BLaER1 treated with 17β-estradiol and CSF1 and Interleukin-3, amounts not matched to agents 10 nM and 100 nM (cell line): ENCODE results near the gene SDHAF1.

Source experiments
- H3K27ac ChIP-seq, 11 experiments: shearing (Covaris generic); formaldehyde crosslinking; 2 replicates each; pipeline ENCODE4 v1.8.1; 2022
- H3K27me3 ChIP-seq, 11 experiments: shearing (Covaris generic); formaldehyde crosslinking; 2 replicates each; pipeline ENCODE4 v1.8.1; 2022
- H3K36me3 ChIP-seq, 11 experiments: shearing (Covaris generic); formaldehyde crosslinking; 2 replicates each; pipeline ENCODE4 v1.8.1; 2022
- H3K4me1 ChIP-seq, 10 experiments: shearing (Covaris generic); formaldehyde crosslinking; 2 replicates each; pipeline ENCODE4 v1.8.1; 2022
- H3K4me2 ChIP-seq, 11 experiments: shearing (Covaris generic); formaldehyde crosslinking; 2 replicates each; pipeline ENCODE4 v1.8.1; 2022
- H3K4me3 ChIP-seq, 10 experiments: shearing (Covaris generic); formaldehyde crosslinking; 2 replicates each; pipeline ENCODE4 v1.8.1; 2022
- H3K9ac ChIP-seq, 11 experiments: shearing (Covaris generic); formaldehyde crosslinking; 2 replicates each; pipeline ENCODE4 v1.8.1; 2022
- H3K9me3 ChIP-seq, 11 experiments: shearing (Covaris generic); formaldehyde crosslinking; replicated peaks in 1 of 11; 2 replicates each; pipeline ENCODE4 v1.8.1; 2022
- H4K20me1 ChIP-seq, 11 experiments: shearing (Covaris generic); formaldehyde crosslinking; 2 replicates each; pipeline ENCODE4 v1.8.1; 2022
- Cebpa-rat ChIP-seq, 11 experiments: shearing (Covaris generic); IDR thresholded peaks; 2 replicates each; pipeline ENCODE4 v1.8.1; 2022

The SDHAF1 gene

DNA sequence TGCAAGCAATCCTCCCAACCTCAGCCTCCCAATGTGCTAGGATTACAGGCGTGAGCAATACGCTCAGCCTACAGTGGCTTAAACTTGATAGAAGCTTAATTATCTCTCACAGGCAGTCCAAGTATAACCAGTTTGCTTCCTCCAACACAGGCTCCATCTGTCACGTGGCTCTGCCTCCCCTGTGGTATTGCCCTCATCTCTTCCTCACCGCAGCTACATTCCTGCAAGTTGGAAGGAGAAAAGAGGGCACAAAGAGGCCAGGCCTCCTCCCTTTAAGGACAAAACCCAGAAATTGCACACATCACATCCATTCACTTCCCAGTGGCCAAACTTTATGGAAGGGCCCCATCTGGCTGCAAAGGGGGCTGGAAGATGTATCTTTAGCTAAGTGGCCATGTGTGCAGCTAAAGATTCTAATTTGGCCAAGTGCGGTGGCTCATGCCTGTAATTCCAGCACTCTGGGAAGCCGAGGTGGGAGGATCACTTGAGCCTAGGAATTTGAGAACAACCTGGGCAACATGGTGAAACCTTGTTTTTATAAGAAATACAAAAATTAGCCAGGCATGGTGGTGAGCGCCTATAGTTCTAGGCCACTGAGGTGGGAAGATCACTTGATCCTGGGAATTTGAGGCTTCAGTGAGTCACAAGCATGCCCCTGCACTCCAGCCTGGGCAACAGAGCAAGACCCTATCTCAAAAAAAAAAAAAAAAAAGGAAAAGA, 3.1 kb upstream of the SDHAF1 start:
- Histone ChIP-seq H4K20me1 (peaks cover 3 to 18% (median 13%) of the 10 kb centered on the region in 11 experiments; a peak in 15 of 22 replicates), H3K27ac (no peak overlapping the region), H3K4me1 (peaks cover 26 to 42% (median 30%) of the 10 kb centered on the region in 10 experiments), H3K9me3 (peaks cover 5 to 15% (median 9%) of the 10 kb centered on the region in 11 experiments; a peak in 18 of 22 replicates), H3K4me3 (no peak overlapping the region), H3K4me2 (no peak overlapping the region), H3K27me3 (peaks cover 0 to 43% (median 37%) of the 10 kb centered on the region in 11 experiments; a peak in 21 of 22 replicates), H3K9ac (no peak overlapping the region), H3K36me3 (no peaks in the 10 kb centered on the region; a peak in 1 of 22 replicates)
- no peak for TF ChIP-seq Cebpa-rat (IDR thresholded peaks at IDR 0.05)

DNA sequence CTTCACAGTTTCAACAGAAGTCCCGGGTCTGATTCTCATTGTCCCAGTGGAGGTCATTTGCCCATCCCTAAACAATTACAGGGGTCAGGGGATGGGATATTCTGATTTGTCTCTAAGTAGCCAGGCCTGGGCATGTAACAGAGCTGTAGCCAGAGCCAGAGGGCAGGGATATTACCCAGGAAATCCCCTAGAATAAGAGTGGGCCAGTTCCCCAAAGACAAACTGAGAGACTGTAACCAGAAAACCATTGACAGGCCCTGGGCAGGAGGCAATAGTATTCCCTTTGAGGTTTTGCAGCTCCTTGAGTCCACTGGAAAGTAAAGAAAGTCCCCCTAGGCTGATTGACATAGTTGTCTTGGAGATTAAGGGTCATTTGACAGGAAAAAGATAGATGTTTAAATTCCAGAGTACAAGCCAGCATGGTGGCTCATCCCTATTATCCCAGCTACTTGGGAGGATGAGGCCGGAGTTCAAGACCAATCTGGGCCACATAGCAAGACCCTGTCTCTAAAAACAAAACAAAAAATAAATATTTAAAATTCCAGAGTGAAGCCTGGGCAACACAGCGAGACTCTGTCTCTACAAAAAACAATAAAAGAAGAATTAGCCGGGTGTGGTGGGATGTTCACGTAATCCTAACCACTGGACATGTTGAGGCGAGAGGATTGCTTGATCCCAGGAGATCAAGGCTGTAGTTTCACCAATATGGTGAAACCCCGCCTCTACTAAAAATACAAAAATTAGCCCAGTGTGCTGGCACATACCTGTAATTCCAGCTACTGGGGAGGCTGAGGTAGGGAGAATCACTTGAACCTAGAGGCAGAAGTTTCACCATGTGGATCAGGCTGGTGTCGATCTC, 1.9 kb upstream of the SDHAF1 start:
- H3K36me3 ChIP-seq, result peaks cover 0 to 10% (median 9%) of the 10 kb centered on the region in 11 experiments; a peak in 19 of 22 replicates
- H3K9ac ChIP-seq, result no peak overlapping the region
- peaks cover 0 to 31% (median 25%) of the 10 kb centered on the region in 11 experiments; a peak in 21 of 22 replicates for H3K27me3 ChIP-seq
- H3K4me1 ChIP-seq, result peaks cover 31 to 45% (median 36%) of the 10 kb centered on the region in 10 experiments
- H3K27ac ChIP-seq, result no peak overlapping the region
- peaks cover 5 to 14% (median 9%) of the 10 kb centered on the region in 11 experiments; a peak in 18 of 22 replicates for H3K9me3 ChIP-seq
- peaks cover 6 to 29% (median 24%) of the 10 kb centered on the region in 11 experiments; a peak in 18 of 22 replicates for H4K20me1 ChIP-seq
- peak overlapping the region in 7 of 11 experiments; percentile 93 to 99 (median 97); a peak in 7 of 22 replicates for H3K4me2 ChIP-seq
- H3K4me3 ChIP-seq, result no peak overlapping the region
- TF ChIP-seq Cebpa-rat (IDR thresholded peaks at IDR 0.05), result no peak

DNA sequence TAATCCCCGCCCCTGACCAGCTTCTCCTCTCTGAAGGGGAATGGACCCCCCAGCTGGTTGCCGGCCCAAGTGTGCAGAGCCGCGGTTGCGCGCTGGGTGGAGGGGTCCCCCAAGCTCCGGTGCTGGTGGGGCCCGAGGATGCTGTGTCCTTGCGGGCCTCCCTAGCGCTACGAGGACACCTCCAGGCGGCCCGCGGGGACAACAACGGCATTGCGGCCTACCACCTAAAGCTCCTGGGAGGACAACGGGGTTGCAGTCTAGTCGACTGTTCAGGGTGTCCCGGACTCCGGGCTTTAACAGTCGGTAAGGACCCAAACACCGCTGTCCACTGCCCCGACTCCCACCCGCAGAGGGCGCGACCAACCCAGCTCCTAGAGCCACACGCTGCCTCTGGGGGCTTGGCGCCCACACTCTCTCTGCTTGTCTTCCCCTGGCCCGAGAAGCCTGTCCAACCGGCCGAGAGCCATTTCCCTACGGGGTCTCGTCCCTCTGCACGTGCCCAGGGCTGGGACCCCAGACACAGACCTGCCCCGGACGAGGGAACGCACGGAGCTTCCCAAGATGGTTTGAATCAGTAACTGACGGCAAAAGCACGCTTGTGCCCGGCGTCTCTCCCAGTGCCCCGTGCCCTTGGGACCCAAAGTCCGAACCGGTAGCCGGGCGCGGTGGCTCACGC, 927 bp upstream of the SDHAF1 start:
- H3K4me3 ChIP-seq, result peak overlapping the region; percentile 81 to 93 (median 87); a peak in 18 of 20 replicates
- peak overlapping the region in 9 of 11 experiments; percentile 80 to 89 (median 84); a peak in 15 of 22 replicates for H3K9ac ChIP-seq
- peak overlapping the region in 3 of 11 experiments; percentile 71 to 84 (median 76); a peak in 4 of 22 replicates for H3K27ac ChIP-seq
- peaks cover 31 to 48% (median 36%) of the 10 kb centered on the region in 10 experiments for H3K4me1 ChIP-seq
- H3K4me2 ChIP-seq, result peak overlapping the region; percentile 93 to 99 (median 97)
- peaks cover 0 to 21% (median 15%) of the 10 kb centered on the region in 11 experiments; a peak in 17 of 22 replicates for H3K27me3 ChIP-seq
- H3K36me3 ChIP-seq, result peaks cover 0 to 20% (median 18%) of the 10 kb centered on the region in 11 experiments; a peak in 21 of 22 replicates
- peaks cover 6 to 38% (median 30%) of the 10 kb centered on the region in 11 experiments; a peak in 19 of 22 replicates for H4K20me1 ChIP-seq
- H3K9me3 ChIP-seq, result peaks cover 0 to 7% (median 3%) of the 10 kb centered on the region in 11 experiments; a peak in 16 of 22 replicates
- TF ChIP-seq Cebpa-rat (IDR thresholded peaks at IDR 0.05), result no peak

DNA sequence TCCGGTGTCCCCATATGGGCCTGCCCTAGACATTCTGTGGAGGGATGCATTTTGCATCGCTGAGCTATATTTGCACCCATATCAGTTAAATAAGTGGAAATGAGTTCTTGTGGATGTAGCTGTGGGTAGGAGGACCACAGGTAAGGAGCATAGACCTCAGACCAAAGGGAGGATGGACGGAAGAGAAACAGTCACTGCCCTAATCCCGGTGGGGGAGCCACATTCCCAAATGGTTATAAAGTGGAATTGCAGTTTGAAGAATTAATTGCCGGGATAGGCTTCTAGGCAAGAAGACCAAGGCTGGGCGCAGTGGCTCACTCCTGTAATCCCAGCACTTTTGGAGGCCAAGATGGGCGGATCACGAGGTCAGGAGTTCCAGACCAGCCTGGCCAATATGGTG, 1.8 kb downstream of the SDHAF1 start:
- peak overlapping the region; percentile 93 to 99 (median 97) for H3K4me2 ChIP-seq
- peak overlapping the region in 7 of 11 experiments; percentile 83 to 89 (median 85); a peak in 9 of 22 replicates for H3K9ac ChIP-seq
- H3K4me1 ChIP-seq, result peaks cover 27 to 50% (median 35%) of the 10 kb centered on the region in 10 experiments
- peaks cover 11 to 62% (median 43%) of the 10 kb centered on the region in 11 experiments; a peak in 21 of 22 replicates for H4K20me1 ChIP-seq
- H3K36me3 ChIP-seq, result peaks cover 11 to 41% (median 31%) of the 10 kb centered on the region in 11 experiments
- H3K27ac ChIP-seq, result no peak overlapping the region
- no peak for TF ChIP-seq Cebpa-rat (IDR thresholded peaks at IDR 0.05)
- H3K4me3 ChIP-seq, result peak overlapping the region in 7 of 10 experiments; percentile 82 to 93 (median 88); a peak in 11 of 20 replicates
- peaks cover 0 to 13% (median 10%) of the 10 kb centered on the region in 11 experiments; a peak in 15 of 22 replicates for H3K27me3 ChIP-seq
- no peaks in the 10 kb centered on the region for H3K9me3 ChIP-seq

DNA sequence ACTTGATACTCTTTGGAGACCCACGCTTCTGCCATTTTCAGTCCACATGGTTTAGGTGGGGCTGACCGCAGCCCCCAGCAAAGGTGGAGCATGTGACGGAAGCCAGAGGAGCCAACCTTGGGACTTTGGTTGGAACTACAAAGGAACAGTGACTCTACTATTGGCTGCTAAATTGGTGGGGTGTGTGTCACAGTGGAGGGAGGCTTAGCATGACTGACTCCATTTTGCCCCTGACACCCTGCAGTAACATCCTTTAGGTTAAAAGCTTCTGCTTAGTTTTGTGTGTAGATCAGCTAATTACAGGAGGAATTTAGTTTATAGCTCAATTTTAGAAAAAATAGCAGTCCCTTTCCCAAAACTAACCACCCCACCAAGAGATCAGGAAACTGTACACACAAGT, 6.6 kb downstream of the SDHAF1 start:
- peaks cover 8 to 63% (median 38%) of the 10 kb centered on the region in 11 experiments; a peak in 21 of 22 replicates for H4K20me1 ChIP-seq

DNA sequence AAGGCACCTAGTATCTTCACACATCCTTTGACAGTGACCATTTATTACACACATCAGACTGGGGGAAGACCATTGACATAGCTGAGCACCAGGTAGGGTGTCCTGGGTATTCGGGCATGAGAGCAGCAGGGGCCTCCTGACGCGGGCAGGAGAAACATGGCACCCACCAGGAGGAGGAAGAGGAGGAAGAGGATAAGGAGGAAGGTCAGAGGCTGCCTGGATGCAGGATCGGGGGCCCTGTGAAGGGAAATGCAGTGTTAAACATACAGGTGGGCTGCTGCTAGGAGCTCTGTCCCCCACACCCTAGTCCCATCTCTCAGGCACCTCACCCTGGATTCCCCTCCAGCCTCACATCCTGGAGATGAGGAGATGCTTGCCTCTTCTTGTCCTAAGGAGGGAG, 8.3 kb downstream of the SDHAF1 start:
- TF ChIP-seq Cebpa-rat (IDR thresholded peaks at IDR 0.05), result no peak
- Histone ChIP-seq H3K9me3 (no peaks in the 10 kb centered on the region), H3K36me3 (peaks cover 19 to 50% (median 28%) of the 10 kb centered on the region in 11 experiments), H3K27me3 (peaks cover 0 to 2% (median 0%) of the 10 kb centered on the region in 11 experiments; a peak in 3 of 22 replicates), H3K4me2 (no peak overlapping the region), H3K4me1 (peaks cover 0 to 9% (median 0%) of the 10 kb centered on the region in 10 experiments; a peak in 5 of 20 replicates), H3K4me3 (no peak overlapping the region), H3K27ac (no peak overlapping the region), H4K20me1 (peaks cover 5 to 52% (median 25%) of the 10 kb centered on the region in 11 experiments; a peak in 20 of 22 replicates), H3K9ac (no peak overlapping the region)

More for the DNA sequence above, 6.6 kb downstream of the SDHAF1 start:
- Histone ChIP-seq H3K9ac (no peak overlapping the region), H3K9me3 (no peaks in the 10 kb centered on the region), H3K27ac (no peak overlapping the region), H3K4me1 (peaks cover 5 to 19% (median 12%) of the 10 kb centered on the region in 10 experiments; a peak in 19 of 20 replicates), H3K4me2 (no peak overlapping the region), H3K36me3 (peaks cover 19 to 60% (median 39%) of the 10 kb centered on the region in 11 experiments), H3K27me3 (no peaks in the 10 kb centered on the region), H3K4me3 (no peak overlapping the region)
- TF ChIP-seq Cebpa-rat (IDR thresholded peaks at IDR 0.05), result no peak

DNA sequence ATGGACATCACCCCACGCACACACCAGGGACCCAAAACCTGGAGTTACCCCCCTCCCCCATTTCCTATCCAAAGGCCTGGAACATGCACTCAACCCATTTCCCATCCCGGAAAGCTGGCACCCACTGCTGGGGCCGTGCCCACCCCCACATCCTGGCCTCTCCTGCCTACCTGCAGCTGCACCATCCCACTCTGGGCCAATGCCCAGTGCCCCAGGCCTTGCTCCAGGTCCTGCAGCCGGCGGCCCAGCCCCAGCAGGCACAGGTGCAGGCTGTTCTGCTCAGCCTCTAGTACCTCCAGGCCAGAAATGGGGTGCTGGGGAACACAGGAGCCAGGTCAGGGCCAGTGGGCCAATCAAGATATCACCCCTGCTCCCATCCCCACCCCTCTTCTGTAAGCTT, 12.0 kb downstream of the SDHAF1 start:
- peaks cover 0 to 22% (median 0%) of the 10 kb centered on the region in 11 experiments; a peak in 5 of 22 replicates for H4K20me1 ChIP-seq
- peaks cover 0 to 18% (median 5%) of the 10 kb centered on the region in 11 experiments; a peak in 9 of 22 replicates for H3K36me3 ChIP-seq
- H3K4me3 ChIP-seq, result no peak overlapping the region
- TF ChIP-seq Cebpa-rat (IDR thresholded peaks at IDR 0.05), result no peak
- no peak overlapping the region for H3K4me2 ChIP-seq
- H3K9ac ChIP-seq, result no peak overlapping the region
- no peak overlapping the region for H3K27ac ChIP-seq
- H3K9me3 ChIP-seq, result no peaks in the 10 kb centered on the region
- H3K27me3 ChIP-seq, result peaks cover 0 to 20% (median 10%) of the 10 kb centered on the region in 11 experiments; a peak in 14 of 22 replicates
- H3K4me1 ChIP-seq, result peaks cover 0 to 17% (median 4%) of the 10 kb centered on the region in 10 experiments; a peak in 9 of 20 replicates
